Right atrium auricular region (tissue), 2 donors: ENCODE measurements around the gene KIF5C. TPM values are rescaled to one million over a fixed set of nuclear protein-coding genes. Genes with fewer than 3 reads are reported as not detected.

Experiments used
- DNase-seq: peaks from one replicate; pipeline ENCODE4 v3.0.0-alpha.2; 2019; ENCODE audit warnings: low spot score
- H3K27ac ChIP-seq, 2 donors: fragments of 200-600 bp; sonication (generic); 1 replicate in 1 of 2; 2 replicates in 1 of 2; pipeline ENCODE4 v1.5.1; 2016 to 2019
- H3K27me3 ChIP-seq, 2 donors: fragments of 200-600 bp; sonication (generic); one replicate each; pipeline versions ENCODE4 v1.5.1 to v1.6.0; 2017 to 2019
- H3K36me3 ChIP-seq: fragments of 200-600 bp; sonication (generic); one replicate; pipeline ENCODE4 v1.5.1; 2016
- H3K4me1 ChIP-seq, 2 donors: fragments of 200-600 bp; sonication (generic); one replicate each; pipeline versions ENCODE4 v1.5.1 to v1.6.0; 2017 to 2019
- H3K4me3 ChIP-seq, 2 donors: fragments of 200-600 bp; sonication (generic); 1 replicate in 1 of 2; 2 replicates in 1 of 2; pipeline ENCODE4 v1.5.1; 2017 to 2019; ENCODE audit warnings: mild to moderate bottlenecking in 1 of 2, moderate library complexity in 1 of 2
- H3K9me3 ChIP-seq, 2 donors: fragments of 200-600 bp; sonication (generic); one replicate each; pipeline ENCODE4 v1.5.1; 2019
- CTCF ChIP-seq, 2 donors: fragments of 200-600 bp; sonication (generic); IDR thresholded peaks; one replicate each; pipeline ENCODE4 v1.5.1; 2019; ENCODE audit warnings: antibody characterized with exemption in 2 of 2
- total RNA-seq, 2 donors: library from RNA; depleted of rRNA; stranded (reverse); fragments of >200 nt; gene quantifications; one replicate each; pipeline ENCODE4 v1.1.0, GENCODE V29; 2016

The KIF5C gene
- total RNA-seq, 2 donors from 2014 or later: 1.6 to 2.2 TPM

DNA sequence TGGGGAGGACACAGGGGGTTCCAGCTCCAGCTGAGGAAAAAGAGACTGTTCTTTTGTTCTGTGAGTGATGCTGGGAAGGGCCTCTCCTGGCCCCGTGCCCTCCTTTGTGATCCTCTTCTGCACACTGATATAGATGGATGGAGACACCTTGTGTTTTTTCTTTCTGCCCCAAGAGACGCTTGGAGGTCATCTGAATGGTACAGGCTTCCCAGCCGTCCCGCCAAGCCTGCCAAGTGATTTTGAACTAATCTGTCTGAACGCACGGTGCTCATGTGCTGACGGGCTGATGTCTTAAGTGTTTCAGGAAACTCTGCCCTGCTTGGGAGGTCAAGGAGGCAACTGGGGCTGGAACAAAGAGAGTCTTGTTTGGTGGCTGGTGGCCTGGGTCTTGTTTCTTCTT is 57.5 kb downstream of the KIF5C start:
- no peak for TF ChIP-seq CTCF (IDR thresholded peaks at IDR 0.05)
- no peak for DNase-seq
- Histone ChIP-seq H3K4me3 (no peak overlapping the region), H3K4me1 (no peaks in the 10 kb centered on the region), H3K36me3 (no peaks in the 10 kb centered on the region), H3K9me3 (no peaks in the 10 kb centered on the region), H3K27me3 (no peaks in the 10 kb centered on the region), H3K27ac (no peak overlapping the region)

- Histone ChIP-seq H3K27ac (no peak overlapping the region), H3K4me3 (no peak overlapping the region), H3K36me3 (no peaks in the 10 kb centered on the region), H3K9me3 (no peaks in the 10 kb centered on the region), H3K27me3 (no peaks in the 10 kb centered on the region), H3K4me1 (no peaks in the 10 kb centered on the region)
- TF ChIP-seq CTCF (IDR thresholded peaks at IDR 0.05): no peak
- no peak for DNase-seq
These were observed 58.4 kb downstream of the KIF5C start for GRCh38 chr2:148933456-148933855.

- no peaks in the 10 kb centered on the region for H3K27me3 ChIP-seq
- H3K9me3 ChIP-seq: no peaks in the 10 kb centered on the region
- H3K4me3 ChIP-seq: no peak overlapping the region
- H3K36me3 ChIP-seq: no peaks in the 10 kb centered on the region
- DNase-seq: no peak
- no peak overlapping the region for H3K27ac ChIP-seq
- no peaks in the 10 kb centered on the region for H3K4me1 ChIP-seq
- TF ChIP-seq CTCF (IDR thresholded peaks at IDR 0.05): no peak
These were observed 60.8 kb downstream of the KIF5C start for GRCh38 chr2:148935791-148936190.

GRCh38 chr2:148936857-148937450 is 61.9 kb downstream of the KIF5C start:
- Histone ChIP-seq H3K27ac (no peak overlapping the region), H3K4me3 (no peak overlapping the region), H3K4me1 (no peaks in the 10 kb centered on the region), H3K9me3 (no peaks in the 10 kb centered on the region), H3K27me3 (no peaks in the 10 kb centered on the region), H3K36me3 (no peaks in the 10 kb centered on the region)
- DNase-seq: no peak
- no peak for TF ChIP-seq CTCF (IDR thresholded peaks at IDR 0.05)

DNA sequence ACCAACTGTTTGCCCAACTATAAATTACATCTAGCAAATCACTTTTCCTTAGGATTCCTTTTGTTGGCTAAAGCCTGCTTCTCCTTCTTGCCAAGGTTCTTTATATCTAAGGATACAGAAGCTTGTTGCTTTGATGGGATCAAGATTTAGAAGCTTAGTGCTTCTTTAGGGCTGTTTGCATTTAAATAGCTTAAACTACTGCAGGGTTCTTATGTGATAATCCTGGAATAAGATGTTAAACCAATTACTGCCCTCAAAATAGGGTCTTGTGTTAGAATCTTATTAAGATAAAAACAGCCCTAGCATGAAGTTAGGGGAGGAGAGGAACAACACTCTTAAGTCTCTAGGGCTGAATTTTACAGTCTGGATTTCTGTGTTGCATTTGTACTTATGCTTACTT is 64.2 kb downstream of the KIF5C start:
- no peak for DNase-seq
- Histone ChIP-seq H3K36me3 (no peaks in the 10 kb centered on the region), H3K4me1 (no peaks in the 10 kb centered on the region), H3K4me3 (no peak overlapping the region), H3K9me3 (no peaks in the 10 kb centered on the region), H3K27ac (no peak overlapping the region), H3K27me3 (no peaks in the 10 kb centered on the region)
- TF ChIP-seq CTCF (IDR thresholded peaks at IDR 0.05): no peak

DNA sequence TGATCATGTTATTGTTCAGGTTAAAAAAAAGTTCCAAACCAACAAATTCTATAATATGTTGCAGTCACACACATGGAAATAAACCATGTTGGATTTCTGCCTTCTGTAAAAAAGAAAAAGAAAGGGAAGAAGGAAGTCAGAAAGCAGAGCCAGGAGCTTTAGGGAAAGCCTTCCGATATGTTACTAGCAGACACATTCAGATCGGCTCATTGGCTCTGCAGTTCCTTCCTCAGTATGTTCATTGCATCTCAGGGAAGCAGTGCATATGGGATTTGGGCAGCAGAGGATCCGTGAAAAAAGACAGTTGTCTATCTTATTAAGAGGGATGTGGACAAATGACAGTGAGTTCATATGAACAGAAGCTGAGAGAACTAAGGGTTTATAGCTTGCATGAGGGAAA is 68.1 kb downstream of the KIF5C start:
- TF ChIP-seq CTCF (IDR thresholded peaks at IDR 0.05): no peak
- H3K27ac ChIP-seq: no peak overlapping the region
- no peaks in the 10 kb centered on the region for H3K36me3 ChIP-seq
- no peaks in the 10 kb centered on the region for H3K27me3 ChIP-seq
- no peak for DNase-seq
- peaks cover 0 to 8% of the 10 kb centered on the region in 2 donors for H3K9me3 ChIP-seq
- H3K4me3 ChIP-seq: no peak overlapping the region
- no peaks in the 10 kb centered on the region for H3K4me1 ChIP-seq
